ENCODE measurements around the gene RPUSD4. TPM values are rescaled to one million over a fixed set of nuclear protein-coding genes. Genes with fewer than 3 reads are reported as not detected.

Gene RPUSD4
- total RNA-seq, 1 experiment from 2014 or later = 40.1 TPM

GRCh38 chr11:126191379-126192073, 19.9 kb downstream of the RPUSD4 start:
- peaks cover 0 to 11% of the 10 kb centered on the region in 2 experiments; a peak in 2 of 4 replicates for H3K36me3 ChIP-seq (ENCODE audit: control insufficient read depth in 1 of 2, insufficient read depth in 2 of 2, low read length in 2 of 2)
- RAD21 ChIA-PET (ENCODE audit: low non-redundant PET in 1 of 2, low total read pairs in 2 of 2, uncharacterized antibody in 2 of 2, unreplicated experiment in 2 of 2) = no interaction called here
- TF ChIP-seq EGR1 (IDR thresholded peaks at IDR 0.05; ENCODE audit: low read depth) (no peak), CTCF (IDR thresholded peaks at IDR 0.05 in 2 of 3, conservative IDR thresholded peaks at IDR 0.05 in 1 of 3; ENCODE audit: borderline replicate concordance in 1 of 3, insufficient read depth in 1 of 3, low read depth in 2 of 3, low read length in 2 of 3) (no peak), CEBPB (IDR thresholded peaks at IDR 0.05; ENCODE audit: low read depth) (no peak), FOSL1 (IDR thresholded peaks at IDR 0.05; ENCODE audit: low read depth) (no peak), JUND (IDR thresholded peaks at IDR 0.05) (no peak), EZH2phosphoT487 (IDR thresholded peaks at IDR 0.05; ENCODE audit: borderline replicate concordance) (no peak), MAX (IDR thresholded peaks at IDR 0.05) (no peak), RAD21 (IDR thresholded peaks at IDR 0.05; ENCODE audit: low read depth) (no peak), CBX3 (IDR thresholded peaks at IDR 0.05; ENCODE audit: low read depth) (no peak), EZH2 (IDR thresholded peaks at IDR 0.05) (no peak), ATF3 (IDR thresholded peaks at IDR 0.05) (no peak), SP1 (IDR thresholded peaks at IDR 0.05; ENCODE audit: low read depth) (no peak), ZFX (IDR thresholded peaks at IDR 0.05) (no peak), ZNF274 (IDR thresholded peaks at IDR 0.05; ENCODE audit: low read depth, low read length) (no peak), REST (IDR thresholded peaks at IDR 0.05; ENCODE audit: low read depth) (no peak), POLR2A (IDR thresholded peaks at IDR 0.05; ENCODE audit: borderline replicate concordance, extremely low read depth, insufficient read depth, insufficient read length) (no peak), POLR2AphosphoS5 (IDR thresholded peaks at IDR 0.05; ENCODE audit: low read depth, low read length) (no peak)
- POLR2A ChIA-PET = no interaction called here
- CTCF ChIA-PET = no interaction called here
- H3K9ac ChIP-seq (ENCODE audit: low read length) = no peak overlapping the region
- no peaks in the 10 kb centered on the region for H4K20me1 ChIP-seq (ENCODE audit: insufficient read depth)
- H3K9me2 ChIP-seq (ENCODE audit: insufficient read depth) = no peaks in the 10 kb centered on the region
- DNase-seq (ENCODE audit: low read depth, low spot score) (no peak), ATAC-seq (no peak)
- no peak overlapping the region for H3K4me2 ChIP-seq (ENCODE audit: low read length)
- no TSS peak for BruUV-seq (replicated peaks)
- H3K27ac ChIP-seq (ENCODE audit: low read depth, low read length) = no peak overlapping the region
- no peak overlapping the region for H2AFZ ChIP-seq (ENCODE audit: low read depth, low read length, poor library complexity, severe bottlenecking)
- H3K79me2 ChIP-seq (ENCODE audit: insufficient read depth, low read length) = peaks cover 3% of the 10 kb centered on the region; the same call in 1 of the 2 replicates
- intact Hi-C loops (cut with micrococcal nuclease) = no loop called here
- H3K4me1 ChIP-seq (ENCODE audit: control insufficient read depth in 1 of 2, insufficient read depth in 2 of 2, low read length in 2 of 2) = no peaks in the 10 kb centered on the region
- H3K4me3 ChIP-seq (replicated peaks in 1 of 2; ENCODE audit: low read depth in 1 of 2, low read length in 2 of 2) = no peak overlapping the region
- no peaks in the 10 kb centered on the region for H3K9me3 ChIP-seq (ENCODE audit: control insufficient read depth in 1 of 2, insufficient read depth in 1 of 2, low read depth in 1 of 2, low read length in 2 of 2)
- H3K27me3 ChIP-seq (ENCODE audit: insufficient read depth, low read length) = no peaks in the 10 kb centered on the region

Data from HCT116 (cell line).